HL-60 (cell line): ENCODE measurements around the gene MYO1E.

Experiments
- GABPA ChIP-seq: IDR thresholded peaks from 2 replicates; pipeline ENCODE4 v1.6.1; 2012; ENCODE audit warnings: low read depth
- TF ChIP-seq, protein P1 (sequence below): IDR thresholded peaks from one replicate; pipeline ENCODE4 v1.5.1; 2011; ENCODE audit warnings: low read length, control low read depth, inconsistent platforms; ENCODE audit not compliant: insufficient read depth

GRCh38 chr15:59353994-59354416 is 18.7 kb downstream of the MYO1E start:
- TF ChIP-seq, protein P1, sequence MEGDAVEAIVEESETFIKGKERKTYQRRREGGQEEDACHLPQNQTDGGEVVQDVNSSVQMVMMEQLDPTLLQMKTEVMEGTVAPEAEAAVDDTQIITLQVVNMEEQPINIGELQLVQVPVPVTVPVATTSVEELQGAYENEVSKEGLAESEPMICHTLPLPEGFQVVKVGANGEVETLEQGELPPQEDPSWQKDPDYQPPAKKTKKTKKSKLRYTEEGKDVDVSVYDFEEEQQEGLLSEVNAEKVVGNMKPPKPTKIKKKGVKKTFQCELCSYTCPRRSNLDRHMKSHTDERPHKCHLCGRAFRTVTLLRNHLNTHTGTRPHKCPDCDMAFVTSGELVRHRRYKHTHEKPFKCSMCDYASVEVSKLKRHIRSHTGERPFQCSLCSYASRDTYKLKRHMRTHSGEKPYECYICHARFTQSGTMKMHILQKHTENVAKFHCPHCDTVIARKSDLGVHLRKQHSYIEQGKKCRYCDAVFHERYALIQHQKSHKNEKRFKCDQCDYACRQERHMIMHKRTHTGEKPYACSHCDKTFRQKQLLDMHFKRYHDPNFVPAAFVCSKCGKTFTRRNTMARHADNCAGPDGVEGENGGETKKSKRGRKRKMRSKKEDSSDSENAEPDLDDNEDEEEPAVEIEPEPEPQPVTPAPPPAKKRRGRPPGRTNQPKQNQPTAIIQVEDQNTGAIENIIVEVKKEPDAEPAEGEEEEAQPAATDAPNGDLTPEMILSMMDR = no peak
- no peak for TF ChIP-seq GABPA
